ENCODE measurements around the gene PALD1. TPM values are rescaled to one million over a fixed set of nuclear protein-coding genes. Genes with fewer than 3 reads are reported as not detected.

The PALD1 gene
- total RNA-seq, 4 donors from 2014 or later: 10.7 to 28.2 (median 14.0) TPM

- WGBS, 2 donors: 41 to 47% methylated on average over 12 to 14 of the region's 14 CpGs
- Histone ChIP-seq H3K27me3 (no peaks in the 10 kb centered on the region), H3K9me3 (no peaks in the 10 kb centered on the region), H3K4me1 (peaks cover 18 to 57% of the 10 kb centered on the region in 2 donors), H3K27ac (peak overlapping the region in 1 of 3 donors; percentile 8), H3K36me3 (no peaks in the 10 kb centered on the region), H3K4me3 (replicated peaks in 1 of 3) (no peak overlapping the region)
- intact Hi-C loops (cut with DNase I): no loop called here
- TF ChIP-seq CTCF (IDR thresholded peaks at IDR 0.05): no peak
- no peak for TF ChIP-seq POLR2A (IDR thresholded peaks at IDR 0.05)
- DNase-seq: peak; percentile 19 to 44
These were observed 35.3 kb downstream of the PALD1 start for GRCh38 chr10:70513848-70514309.

- H3K36me3 ChIP-seq: no peaks in the 10 kb centered on the region
- TF ChIP-seq POLR2A (IDR thresholded peaks at IDR 0.05) (no peak), CTCF (IDR thresholded peaks at IDR 0.05) (no peak)
- intact Hi-C loops (cut with DNase I): no loop called here
- 27% methylated on average over 8 of the region's 8 CpGs for WGBS, 2 donors
- H3K4me3 ChIP-seq (replicated peaks in 1 of 3): no peak overlapping the region
- peak; percentile 67 to 78 for DNase-seq
- H3K4me1 ChIP-seq: peaks cover 18 to 50% of the 10 kb centered on the region in 2 donors
- H3K9me3 ChIP-seq: no peaks in the 10 kb centered on the region
- H3K27ac ChIP-seq: peak overlapping the region in 1 of 3 donors; percentile 8
- H3K27me3 ChIP-seq: no peaks in the 10 kb centered on the region
These were observed 36.0 kb downstream of the PALD1 start for GRCh38 chr10:70514591-70514990.

- DNase-seq: peak in 1 of 2 donors; percentile 16
- WGBS, 2 donors: 85 to 89% methylated on average over 8 of the region's 8 CpGs
- Histone ChIP-seq H3K4me1 (peaks cover 18 to 45% of the 10 kb centered on the region in 2 donors), H3K4me3 (replicated peaks in 1 of 3) (no peak overlapping the region), H3K27ac (peak overlapping the region in 1 of 3 donors; percentile 8), H3K36me3 (no peaks in the 10 kb centered on the region), H3K27me3 (no peaks in the 10 kb centered on the region), H3K9me3 (no peaks in the 10 kb centered on the region)
- intact Hi-C loops (cut with DNase I): no loop called here
- TF ChIP-seq POLR2A (IDR thresholded peaks at IDR 0.05): no peak
- TF ChIP-seq CTCF (IDR thresholded peaks at IDR 0.05): no peak
These were observed 36.6 kb downstream of the PALD1 start for GRCh38 chr10:70515035-70515667.

- WGBS, 2 donors: 88 to 100% methylated on average over 5 of the region's 5 CpGs
- TF ChIP-seq CTCF (IDR thresholded peaks at IDR 0.05) (no peak), POLR2A (IDR thresholded peaks at IDR 0.05) (no peak)
- no peaks in the 10 kb centered on the region for H3K9me3 ChIP-seq
- intact Hi-C loops (cut with DNase I): no loop called here
- H3K4me3 ChIP-seq (replicated peaks in 1 of 3): no peak overlapping the region
- peaks cover 13 to 20% of the 10 kb centered on the region in 2 donors for H3K4me1 ChIP-seq
- H3K27ac ChIP-seq: no peak overlapping the region
- no peak for DNase-seq
- no peaks in the 10 kb centered on the region for H3K27me3 ChIP-seq
- H3K36me3 ChIP-seq: no peaks in the 10 kb centered on the region
These were observed 40.1 kb downstream of the PALD1 start for GRCh38 chr10:70518695-70519094.

- 60 to 82% methylated on average over 2 to 5 of the region's 6 CpGs for WGBS, 2 donors
- Histone ChIP-seq H3K4me1 (no peaks in the 10 kb centered on the region), H3K36me3 (no peaks in the 10 kb centered on the region), H3K4me3 (replicated peaks in 1 of 3) (no peak overlapping the region), H3K27ac (no peak overlapping the region), H3K9me3 (no peaks in the 10 kb centered on the region), H3K27me3 (no peaks in the 10 kb centered on the region)
- intact Hi-C loops (cut with DNase I): no loop called here
- TF ChIP-seq CTCF (IDR thresholded peaks at IDR 0.05): no peak
- TF ChIP-seq POLR2A (IDR thresholded peaks at IDR 0.05): no peak
- no peak for DNase-seq
These were observed 44.5 kb downstream of the PALD1 start for GRCh38 chr10:70523057-70523456.

Data from thyroid gland (tissue), 4 donors.